ENCODE results near the gene PKNOX2. TPM values are rescaled to one million over a fixed set of nuclear protein-coding genes. Genes with fewer than 3 reads are reported as not detected.

The PKNOX2 gene
- total RNA-seq, 4 donors from 2014 or later, result 0.27 to 4.8 (median 0.75) TPM; not detected in 1

DNA sequence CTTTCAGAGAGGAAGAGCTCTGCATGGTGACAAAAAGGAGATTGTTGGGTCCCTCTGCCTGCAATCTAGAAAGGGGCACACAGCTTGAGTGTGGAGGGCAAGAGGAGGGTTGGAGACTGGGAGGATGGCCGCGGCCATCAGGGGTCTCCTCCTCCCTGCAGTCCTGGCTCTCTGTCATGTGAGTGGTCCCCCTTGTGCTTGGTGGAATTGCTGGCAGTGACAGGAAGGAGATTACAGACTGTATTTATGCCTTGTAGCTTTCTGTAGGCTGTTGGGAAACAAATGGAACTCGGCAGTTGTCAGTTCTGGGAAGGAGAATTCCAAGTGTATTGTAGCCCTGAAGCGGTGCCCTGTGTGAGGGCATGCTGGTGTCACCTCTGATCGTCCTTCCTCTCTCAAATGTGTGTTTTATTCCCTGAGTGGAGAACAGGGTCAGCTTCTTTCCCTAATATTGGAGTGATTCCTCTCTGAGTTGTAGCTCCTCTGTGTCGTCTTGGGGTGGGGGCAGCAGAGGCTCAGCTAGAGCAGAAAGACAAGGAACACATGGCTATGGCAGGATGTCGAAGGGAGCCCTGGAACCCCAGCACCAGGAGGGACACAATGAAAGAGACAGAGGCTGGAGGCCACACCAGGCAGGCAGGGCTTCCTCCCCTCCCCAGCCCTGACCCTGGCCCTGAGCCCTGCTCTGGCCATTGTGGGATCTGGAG is 163.1 kb downstream of the PKNOX2 start:
- no peaks in the 10 kb centered on the region for H3K36me3 ChIP-seq
- in situ Hi-C loops (cut with MboI; ENCODE audit: low pct_ligation_motif_present in 1 of 4, low pct_unique_long_range_greater_than_20kb in 1 of 4, low sequenced_read_pairs in 3 of 4), result loop anchor here in 2 of 4 donors (25.0 kb wide), 1 partner anchor 165 kb away; the partner anchor contains the start of gene PKNOX2 (in 2 of the 2)
- TF ChIP-seq POLR2A (IDR thresholded peaks at IDR 0.05) (no peak), EP300 (IDR thresholded peaks at IDR 0.05; ENCODE audit: low read depth) (no peak), POLR2AphosphoS5 (IDR thresholded peaks at IDR 0.05) (no peak)
- TF ChIP-seq, protein P1, sequence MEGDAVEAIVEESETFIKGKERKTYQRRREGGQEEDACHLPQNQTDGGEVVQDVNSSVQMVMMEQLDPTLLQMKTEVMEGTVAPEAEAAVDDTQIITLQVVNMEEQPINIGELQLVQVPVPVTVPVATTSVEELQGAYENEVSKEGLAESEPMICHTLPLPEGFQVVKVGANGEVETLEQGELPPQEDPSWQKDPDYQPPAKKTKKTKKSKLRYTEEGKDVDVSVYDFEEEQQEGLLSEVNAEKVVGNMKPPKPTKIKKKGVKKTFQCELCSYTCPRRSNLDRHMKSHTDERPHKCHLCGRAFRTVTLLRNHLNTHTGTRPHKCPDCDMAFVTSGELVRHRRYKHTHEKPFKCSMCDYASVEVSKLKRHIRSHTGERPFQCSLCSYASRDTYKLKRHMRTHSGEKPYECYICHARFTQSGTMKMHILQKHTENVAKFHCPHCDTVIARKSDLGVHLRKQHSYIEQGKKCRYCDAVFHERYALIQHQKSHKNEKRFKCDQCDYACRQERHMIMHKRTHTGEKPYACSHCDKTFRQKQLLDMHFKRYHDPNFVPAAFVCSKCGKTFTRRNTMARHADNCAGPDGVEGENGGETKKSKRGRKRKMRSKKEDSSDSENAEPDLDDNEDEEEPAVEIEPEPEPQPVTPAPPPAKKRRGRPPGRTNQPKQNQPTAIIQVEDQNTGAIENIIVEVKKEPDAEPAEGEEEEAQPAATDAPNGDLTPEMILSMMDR (IDR thresholded peaks at IDR 0.05), result no peak
- H3K27ac ChIP-seq, result no peak overlapping the region
- 20 to 77% methylated on average over 1 to 7 of the region's 7 CpGs for WGBS, 2 donors (ENCODE audit: low coverage in 1 of 2)
- no peaks in the 10 kb centered on the region for H3K27me3 ChIP-seq
- no peaks in the 10 kb centered on the region for H3K4me1 ChIP-seq
- H3K4me3 ChIP-seq, result no peak overlapping the region
- no peak for DNase-seq
- intact Hi-C loops (cut with DNase I; ENCODE audit: low total_unique reads), result no loop called here
- H3K9me3 ChIP-seq, result no peaks in the 10 kb centered on the region

DNA sequence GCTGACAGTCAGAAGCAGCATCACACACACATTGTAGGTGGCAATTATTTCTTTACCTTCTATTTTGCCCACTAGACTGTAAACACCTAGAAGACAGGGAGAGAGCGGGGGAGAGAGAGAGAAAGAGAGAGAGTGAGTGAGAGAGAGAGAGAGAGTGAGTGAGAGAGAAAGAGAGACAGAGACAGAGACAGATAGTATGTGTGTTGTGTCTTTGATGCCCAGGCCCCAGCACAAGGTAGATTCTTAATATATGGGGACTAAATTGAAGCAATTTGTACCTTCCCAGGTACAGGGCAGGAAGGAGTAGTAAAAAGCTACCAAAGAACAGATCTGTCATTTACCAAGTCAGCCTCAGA is 163.7 kb downstream of the PKNOX2 start:
- 86 to 100% methylated on average over 1 of the region's 1 CpG for WGBS, 2 donors (ENCODE audit: low coverage in 1 of 2)

DNA sequence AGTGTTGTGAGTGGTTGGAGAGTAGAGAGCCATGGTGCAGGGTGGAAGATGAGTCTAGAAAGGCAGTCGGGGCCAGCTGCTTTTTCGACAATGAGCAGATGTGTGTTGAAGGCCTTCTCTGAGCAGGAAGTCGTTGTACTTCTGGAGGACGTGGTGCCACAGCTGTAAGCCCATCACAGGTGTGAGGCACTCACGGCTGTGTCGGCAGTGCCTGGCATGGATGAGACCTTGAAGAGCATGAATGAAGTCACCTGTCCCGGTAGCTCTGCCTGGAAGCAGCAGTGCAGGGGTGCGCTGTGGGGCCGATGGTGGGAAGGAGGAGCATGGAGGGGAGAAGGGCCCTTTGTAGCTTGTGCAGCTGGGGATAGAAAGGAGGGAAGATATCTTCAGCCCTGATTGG is 165.2 kb downstream of the PKNOX2 start:
- no peak for DNase-seq
- in situ Hi-C loops (cut with MboI; ENCODE audit: low pct_ligation_motif_present in 1 of 4, low pct_unique_long_range_greater_than_20kb in 1 of 4, low sequenced_read_pairs in 3 of 4) (loop anchor here in 2 of 4 donors (25.0 kb wide), 1 partner anchor 167 kb away; the partner anchor contains the start of gene PKNOX2 (in 2 of the 2)), intact Hi-C loops (cut with DNase I; ENCODE audit: low total_unique reads) (no loop called here)
- H3K4me3 ChIP-seq, result no peak overlapping the region
- H3K27me3 ChIP-seq, result no peaks in the 10 kb centered on the region
- TF ChIP-seq, protein P1 (IDR thresholded peaks at IDR 0.05), result no peak
- TF ChIP-seq POLR2AphosphoS5 (IDR thresholded peaks at IDR 0.05) (no peak), EP300 (IDR thresholded peaks at IDR 0.05; ENCODE audit: low read depth) (no peak), POLR2A (IDR thresholded peaks at IDR 0.05) (no peak)
- no peaks in the 10 kb centered on the region for H3K9me3 ChIP-seq
- H3K36me3 ChIP-seq, result no peaks in the 10 kb centered on the region
- no peaks in the 10 kb centered on the region for H3K4me1 ChIP-seq
- 56% methylated on average over 9 of the region's 9 CpGs; no CpG with 5 or more reads in 1 of the 2 donors for WGBS, 2 donors (ENCODE audit: low coverage in 1 of 2)
- no peak overlapping the region for H3K27ac ChIP-seq

More for the DNA sequence above, 163.7 kb downstream of the PKNOX2 start:
- TF ChIP-seq, protein P1 (IDR thresholded peaks at IDR 0.05), result no peak
- TF ChIP-seq EP300 (IDR thresholded peaks at IDR 0.05; ENCODE audit: low read depth) (no peak), POLR2A (IDR thresholded peaks at IDR 0.05) (no peak), POLR2AphosphoS5 (IDR thresholded peaks at IDR 0.05) (no peak)
- intact Hi-C loops (cut with DNase I; ENCODE audit: low total_unique reads), result no loop called here
- no peak overlapping the region for H3K4me3 ChIP-seq
- H3K4me1 ChIP-seq, result no peaks in the 10 kb centered on the region
- no peaks in the 10 kb centered on the region for H3K27me3 ChIP-seq
- H3K9me3 ChIP-seq, result no peaks in the 10 kb centered on the region
- DNase-seq, result no peak
- H3K36me3 ChIP-seq, result no peaks in the 10 kb centered on the region
- in situ Hi-C loops (cut with MboI; ENCODE audit: low pct_ligation_motif_present in 1 of 4, low pct_unique_long_range_greater_than_20kb in 1 of 4, low sequenced_read_pairs in 3 of 4), result loop anchor here in 2 of 4 donors (25.0 kb wide), 1 partner anchor 166 kb away; the partner anchor contains the start of gene PKNOX2 (in 2 of the 2)
- no peak overlapping the region for H3K27ac ChIP-seq

DNA sequence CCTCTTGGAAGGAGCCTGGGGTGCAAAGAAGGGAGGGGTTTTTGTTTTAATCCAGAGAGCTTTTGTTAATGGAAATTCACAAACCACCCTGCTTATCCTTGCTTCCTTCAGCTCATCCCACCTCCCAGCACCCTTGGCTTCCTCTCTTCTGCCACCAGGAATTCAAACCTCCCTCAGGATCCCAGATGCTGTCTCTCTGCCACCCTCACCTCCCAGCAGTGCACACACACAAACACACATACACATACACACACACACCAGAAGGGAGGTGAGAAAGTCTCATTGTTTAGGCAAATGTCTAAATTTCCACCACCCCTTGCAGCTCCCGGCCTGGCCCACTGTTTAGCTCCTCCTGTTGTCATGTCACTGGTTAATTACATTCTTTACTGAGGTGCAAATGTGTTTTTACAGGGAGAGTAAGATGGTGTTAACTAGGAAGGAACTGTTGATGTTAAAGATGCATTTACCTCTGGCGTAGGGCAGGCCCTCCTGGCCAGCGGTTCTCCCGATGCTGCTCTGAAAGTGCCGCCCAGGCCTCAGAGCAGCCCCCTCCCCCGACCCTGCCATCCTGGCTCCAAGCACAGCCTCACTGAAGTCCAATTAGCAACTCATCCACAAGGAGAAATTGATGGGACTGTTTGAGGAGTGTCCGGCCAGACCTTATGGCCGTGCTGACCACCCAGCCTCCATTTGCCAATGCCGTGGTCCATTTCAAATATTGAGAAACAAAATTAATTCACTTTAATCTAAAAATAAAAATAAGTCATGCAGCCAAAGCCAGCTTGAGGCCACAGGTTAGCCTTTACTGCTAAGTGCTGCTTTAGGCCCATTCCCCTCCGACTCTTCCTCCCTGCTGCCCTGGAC is 166.1 kb downstream of the PKNOX2 start:
- WGBS, 2 donors (ENCODE audit: low coverage in 1 of 2), result 85 to 91% methylated on average over 5 to 9 of the region's 10 CpGs
- Histone ChIP-seq H3K27me3 (no peaks in the 10 kb centered on the region), H3K36me3 (no peaks in the 10 kb centered on the region), H3K27ac (no peak overlapping the region), H3K9me3 (no peaks in the 10 kb centered on the region), H3K4me1 (no peaks in the 10 kb centered on the region), H3K4me3 (no peak overlapping the region)
- in situ Hi-C loops (cut with MboI; ENCODE audit: low pct_ligation_motif_present in 1 of 4, low pct_unique_long_range_greater_than_20kb in 1 of 4, low sequenced_read_pairs in 3 of 4), result loop anchor here in 2 of 4 donors (25.0 kb wide), 1 partner anchor 168 kb away; the partner anchor contains the start of gene PKNOX2 (in 2 of the 2)
- intact Hi-C loops (cut with DNase I; ENCODE audit: low total_unique reads), result no loop called here
- TF ChIP-seq POLR2AphosphoS5 (IDR thresholded peaks at IDR 0.05) (no peak), POLR2A (IDR thresholded peaks at IDR 0.05) (no peak), EP300 (IDR thresholded peaks at IDR 0.05; ENCODE audit: low read depth) (no peak)
- TF ChIP-seq, protein P1 (IDR thresholded peaks at IDR 0.05), result no peak
- DNase-seq, result no peak

Data from transverse colon (tissue), 4 donors.